NCI-H1092 (cell line): ENCODE measurements around the gene ARHGAP4.

Source experiments
- DNase-seq: peaks from one replicate; lab custom pipeline; 2025; lab: John Stamatoyannopoulos, UW

The ARHGAP4 gene

DNA sequence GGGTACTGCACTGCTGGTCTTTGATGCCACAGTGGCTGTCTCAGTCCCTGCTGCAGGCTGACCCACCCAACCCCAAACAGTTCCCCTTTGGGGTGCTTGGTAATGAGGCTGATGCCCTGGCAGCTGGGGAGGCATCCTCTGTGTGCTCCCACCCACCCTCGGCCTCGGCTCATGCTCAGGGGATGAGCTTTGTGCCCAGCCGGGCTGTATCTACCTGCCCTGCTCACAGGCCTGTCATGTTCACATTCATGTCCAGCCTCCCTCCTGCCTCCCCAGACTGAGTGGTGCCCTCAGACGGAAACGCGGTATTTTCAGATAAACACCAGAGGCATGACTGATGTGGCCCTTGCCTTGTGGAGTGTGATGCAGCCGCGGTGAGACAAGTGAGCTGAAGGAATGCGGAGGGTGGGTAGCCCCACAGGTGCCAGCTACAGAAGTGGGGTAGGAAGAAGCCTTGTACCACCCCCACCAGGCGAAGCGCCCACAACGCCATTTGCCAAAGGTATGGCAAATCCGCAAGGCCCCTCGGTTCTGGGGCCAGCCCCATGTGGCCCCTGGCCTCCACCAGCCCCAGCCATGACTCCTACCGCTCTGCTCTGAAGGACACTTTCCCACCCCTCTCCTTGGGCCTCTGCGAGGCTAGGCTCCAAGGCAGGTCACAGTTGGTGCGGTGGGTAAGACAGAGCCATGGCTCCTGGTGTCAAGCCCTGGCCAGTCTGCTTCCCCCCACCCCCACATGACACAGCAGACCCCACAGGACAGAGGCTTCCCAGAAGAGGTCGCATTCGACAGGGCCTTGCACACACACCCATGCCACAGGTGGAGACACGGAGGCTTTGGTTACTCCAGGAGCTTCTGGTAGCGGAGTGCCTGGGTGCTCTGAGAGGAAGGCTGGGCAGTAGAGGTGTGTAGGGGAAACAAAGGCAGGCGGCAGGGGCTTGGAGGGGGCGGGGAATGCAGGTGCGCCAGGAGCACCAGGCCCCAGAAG, 20.2 kb upstream of the ARHGAP4 start:
- no peak for DNase-seq

DNA sequence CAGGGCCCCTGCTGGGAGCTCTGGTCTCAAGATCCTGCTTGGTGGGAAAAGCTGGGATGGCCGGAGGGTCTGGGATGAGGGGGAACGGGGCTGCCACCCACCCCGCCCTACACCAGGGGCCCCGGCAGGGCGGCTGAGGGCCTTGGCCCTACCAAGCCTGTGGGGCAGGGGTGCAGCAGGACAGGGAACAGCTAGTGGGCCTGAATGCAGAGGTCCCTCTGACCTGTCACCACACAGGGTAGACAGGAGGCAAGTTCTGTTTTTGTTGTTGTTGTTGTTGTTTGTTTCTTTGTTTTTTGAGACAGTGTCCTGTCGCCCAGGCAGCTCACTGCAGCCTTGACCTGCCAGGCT, 18.7 kb upstream of the ARHGAP4 start:
- no peak for DNase-seq

DNA sequence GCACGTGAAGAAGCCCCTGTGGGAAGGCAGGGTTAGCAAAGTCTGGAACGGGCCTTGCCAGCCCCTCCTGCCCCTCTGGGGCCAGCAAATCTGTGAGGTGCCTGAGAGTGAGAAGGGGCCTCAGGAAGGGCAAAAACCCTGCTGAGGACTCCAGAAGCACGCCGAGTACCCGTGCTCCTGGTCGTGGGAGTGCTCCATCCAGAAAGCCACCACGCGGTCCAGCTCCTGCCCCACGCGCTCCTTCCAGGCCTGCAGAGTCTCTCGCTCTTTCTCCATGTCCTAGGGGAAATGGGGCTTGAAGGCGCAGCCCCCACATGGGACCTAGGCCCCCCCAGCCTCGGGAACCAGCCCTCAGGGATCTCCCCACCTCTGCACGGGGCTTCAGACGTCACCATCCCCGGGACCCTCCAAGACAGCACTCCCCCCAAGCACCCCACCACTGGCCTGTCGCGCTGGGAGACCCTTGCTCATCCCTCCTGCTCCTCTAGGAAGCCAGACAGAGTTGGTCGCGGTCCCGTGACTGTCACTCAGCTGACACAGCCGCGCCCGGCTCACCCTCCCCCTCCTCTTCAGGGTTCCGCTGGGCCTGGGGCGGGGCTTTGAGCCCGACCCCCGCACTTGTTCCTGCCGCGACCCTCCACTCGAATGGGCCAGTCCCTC, 18.2 kb upstream of the ARHGAP4 start, which contains the start of gene RENBP:
TSS of gene RENBP (minus strand) at position 504 of the 660 bp plus-strand sequence. CDS start at position 471, 33 bp downstream.
- DNase-seq, result no peak

DNA sequence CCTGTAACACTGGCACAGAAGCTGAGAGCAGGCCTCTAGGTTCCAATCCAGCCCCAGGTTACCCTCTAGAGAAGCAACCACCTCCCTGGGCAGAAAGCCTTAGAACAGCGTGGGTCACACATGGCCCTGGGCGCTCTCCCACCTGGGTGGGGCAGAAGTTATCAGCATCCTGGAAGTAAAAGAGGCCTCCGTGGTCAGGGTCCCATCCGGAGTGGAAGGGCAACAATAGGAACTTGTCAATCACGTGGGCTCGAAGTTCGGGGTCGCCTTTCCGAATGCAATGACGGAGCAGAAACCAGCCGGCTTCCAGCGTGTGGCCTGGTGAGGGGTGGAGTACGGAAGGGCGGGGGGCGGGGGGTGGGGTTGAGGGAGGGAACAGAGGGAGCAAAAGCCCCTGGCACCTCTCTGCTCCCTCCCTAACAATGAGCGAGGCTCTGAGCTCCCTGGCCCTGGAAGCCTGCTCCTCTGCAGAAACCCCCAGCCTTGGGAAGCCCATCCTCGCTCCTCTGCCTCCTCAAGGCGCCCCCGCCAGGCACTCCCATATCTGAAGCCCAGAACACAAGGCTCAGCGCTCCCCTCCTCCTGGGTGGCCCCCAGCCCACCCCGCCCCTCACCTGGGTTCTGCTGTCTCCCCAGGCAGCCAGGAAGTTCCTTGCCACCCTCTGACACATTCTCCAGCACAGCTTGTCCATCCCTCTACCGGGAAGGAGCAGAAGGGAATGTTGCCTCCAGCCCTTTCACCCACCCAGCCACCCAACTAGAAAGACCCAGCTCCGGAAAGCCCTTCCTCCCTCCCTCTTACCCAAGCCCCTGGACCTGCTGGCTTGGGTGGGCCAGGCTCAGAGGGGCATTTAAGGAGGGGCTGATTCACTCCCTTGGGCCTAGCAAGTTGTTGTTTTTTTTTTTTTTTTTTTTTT, 15.5 kb upstream of the ARHGAP4 start:
- DNase-seq, result no peak

DNA sequence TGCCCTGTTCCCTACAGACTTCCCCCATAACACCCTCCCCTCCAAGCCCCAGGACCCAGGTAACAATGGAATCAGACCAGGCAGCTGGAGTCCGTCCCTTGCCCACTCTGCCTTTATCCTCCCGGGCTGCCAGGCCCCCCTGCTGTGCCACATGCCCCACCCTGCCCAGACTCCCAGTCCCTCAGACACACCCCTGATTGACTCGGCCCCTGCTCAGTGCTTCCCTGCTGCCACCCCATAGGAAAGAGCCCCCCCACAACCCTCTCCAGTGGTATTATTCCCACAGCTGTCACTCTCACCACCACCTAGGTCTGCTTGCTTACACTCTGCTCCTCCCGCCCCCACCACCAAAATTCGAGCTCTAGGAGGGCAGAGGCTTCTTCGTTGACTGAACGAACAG, 13.5 kb upstream of the ARHGAP4 start:
- no peak for DNase-seq

DNA sequence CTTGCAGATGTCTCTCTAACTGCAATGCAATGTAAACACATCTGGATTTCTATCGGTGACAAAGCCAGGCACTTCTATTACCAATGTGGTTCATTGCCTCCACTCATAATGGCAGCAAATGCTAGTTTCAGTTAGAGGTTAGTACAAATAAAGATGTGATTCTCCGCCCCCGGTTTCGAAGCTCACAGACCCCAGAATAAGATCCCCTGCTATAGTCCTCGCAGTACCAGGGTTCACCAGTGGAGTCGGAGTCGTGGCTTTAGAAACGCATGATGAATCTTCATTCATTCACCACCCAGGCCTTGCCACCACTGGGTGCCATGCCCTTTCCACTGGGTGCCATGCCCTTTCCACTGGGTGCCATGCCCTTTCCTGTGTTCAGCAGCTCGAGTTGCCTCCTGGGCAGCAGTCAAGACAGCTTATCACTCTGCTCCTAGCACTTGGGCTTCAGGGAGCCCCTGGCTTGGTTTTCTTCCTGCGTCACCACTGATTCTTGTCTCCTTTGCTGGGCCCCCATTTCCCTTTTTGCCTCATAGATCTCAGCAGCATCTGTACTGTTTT, 12.2 kb upstream of the ARHGAP4 start:
- DNase-seq, result no peak

DNA sequence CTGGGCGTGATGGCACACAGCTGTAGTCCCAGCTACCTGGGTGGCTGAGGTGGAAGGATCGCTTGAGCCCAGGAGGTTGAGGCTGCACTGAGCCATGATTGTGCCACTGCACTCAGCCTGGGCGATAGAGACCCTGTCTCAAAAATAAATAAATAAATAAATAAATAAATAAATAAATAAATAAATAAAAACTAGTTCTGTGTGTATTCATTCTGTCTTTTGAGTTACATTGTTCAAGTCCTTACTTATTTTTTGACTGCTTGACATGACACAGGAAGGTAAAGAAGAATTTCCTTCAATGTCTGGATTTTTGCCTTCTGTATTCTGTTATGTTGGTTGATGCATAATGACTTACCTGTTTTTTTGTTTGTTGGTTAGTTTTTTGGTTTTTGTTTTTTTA, 11.0 kb upstream of the ARHGAP4 start:
- no peak for DNase-seq

DNA sequence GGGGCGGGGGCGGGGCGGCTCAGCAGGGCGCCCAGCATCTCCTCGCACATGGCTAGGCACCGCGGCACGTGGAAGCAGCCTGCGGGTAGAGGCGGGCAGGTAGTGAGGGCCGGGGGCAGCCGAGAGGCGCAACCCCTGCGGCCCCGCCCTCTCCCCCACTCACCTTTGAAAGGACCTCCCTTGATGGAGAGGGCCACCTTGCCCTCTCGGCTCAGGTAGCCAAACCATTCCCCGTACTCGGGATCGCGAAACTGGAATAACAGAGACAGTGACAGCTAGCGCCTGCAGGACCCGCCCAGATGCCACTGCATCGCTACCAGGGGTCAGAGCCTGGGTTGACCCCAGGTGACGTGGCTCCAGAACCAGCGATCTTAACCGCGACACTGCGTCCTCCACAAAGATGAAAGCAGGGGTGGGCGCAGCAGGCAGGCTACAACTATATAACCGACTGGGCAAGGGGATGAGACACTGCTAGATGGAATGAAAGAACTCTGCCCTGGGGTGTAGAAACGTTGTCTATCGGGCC, 9.3 kb upstream of the ARHGAP4 start:
- DNase-seq, result no peak

DNA sequence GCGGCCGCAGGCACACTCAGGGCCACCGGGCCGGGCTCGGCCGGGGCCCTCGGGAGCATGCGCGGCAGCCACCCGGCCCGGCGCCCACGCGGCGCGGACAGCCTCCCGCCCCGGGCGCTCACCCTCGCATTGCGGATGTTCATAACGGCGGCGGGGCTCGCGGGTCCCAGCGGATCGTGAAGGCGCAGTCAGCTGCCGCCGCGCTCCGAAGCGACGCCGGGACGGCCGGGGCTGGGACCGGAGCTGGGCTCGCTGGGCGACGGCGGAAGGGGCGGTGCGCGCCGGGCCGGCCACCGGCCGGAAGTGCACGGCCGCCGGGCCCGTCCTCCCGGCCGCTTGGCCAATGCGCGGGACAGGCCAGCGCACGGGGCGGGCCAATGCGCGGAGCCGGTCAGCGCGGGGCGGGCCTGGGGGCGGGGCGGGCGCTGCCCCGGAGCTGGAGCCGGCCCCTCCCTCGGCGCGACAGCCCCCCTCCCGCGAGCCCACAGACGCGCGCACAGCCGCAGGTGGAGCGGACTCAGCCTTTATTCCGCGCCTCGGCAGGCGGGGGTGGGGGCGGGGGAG, 8.8 kb upstream of the ARHGAP4 start, which contains the start of gene NAA10:
TSS of gene NAA10 (minus strand) at position 276 of the 564 bp plus-strand sequence. CDS start at position 143, 133 bp downstream.
- DNase-seq, result peak; percentile 72

DNA sequence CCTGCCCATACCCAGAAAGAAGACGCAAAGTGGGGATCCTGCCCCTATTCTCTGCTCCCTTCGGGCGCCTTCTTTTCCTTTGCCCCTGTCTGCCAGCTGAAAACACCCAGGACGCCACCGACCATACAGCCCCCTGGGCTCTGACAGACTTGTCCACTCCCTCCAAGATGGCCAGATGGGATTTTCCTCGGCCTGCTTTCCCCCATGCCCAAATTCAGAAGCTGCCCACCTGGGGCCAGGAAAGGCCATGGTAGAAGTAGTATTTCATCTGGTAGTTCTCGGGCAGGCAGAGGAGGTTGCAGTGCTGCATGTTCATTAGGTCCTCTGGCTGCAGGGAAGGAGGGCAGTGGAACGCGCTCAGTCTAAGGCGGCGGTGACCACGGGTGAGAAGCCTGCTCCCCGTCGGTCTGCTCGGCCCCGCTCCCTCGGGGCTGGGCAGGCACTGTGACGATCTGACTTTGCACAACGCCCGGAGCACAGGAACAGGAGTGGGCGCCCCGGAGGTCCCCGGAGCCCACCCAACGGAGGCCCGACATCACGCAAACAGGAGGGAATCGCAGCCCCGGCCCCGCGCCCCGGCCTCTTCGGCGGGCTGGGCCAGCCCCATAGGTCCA, 8.2 kb upstream of the ARHGAP4 start:
- DNase-seq, result no peak

DNA sequence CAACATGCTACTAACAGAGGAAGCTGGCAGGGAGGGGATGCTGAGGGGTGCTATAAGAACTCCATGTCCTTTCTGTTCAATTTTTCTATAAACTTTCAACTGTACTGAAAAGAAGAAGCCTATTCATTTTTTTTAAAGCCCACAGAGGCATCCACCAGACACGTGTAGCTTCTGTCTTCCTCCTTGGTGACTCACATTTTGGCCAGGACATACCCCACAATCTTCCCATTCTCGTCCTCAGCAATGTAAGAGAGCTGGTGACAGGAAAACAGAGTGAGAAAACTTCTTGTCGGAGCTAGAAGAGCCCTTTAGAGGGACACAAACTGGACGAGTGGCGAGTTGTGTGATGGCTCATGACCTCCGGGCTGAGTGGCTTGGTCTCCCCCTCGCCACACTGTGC, 7.7 kb upstream of the ARHGAP4 start:
- no peak for DNase-seq

DNA sequence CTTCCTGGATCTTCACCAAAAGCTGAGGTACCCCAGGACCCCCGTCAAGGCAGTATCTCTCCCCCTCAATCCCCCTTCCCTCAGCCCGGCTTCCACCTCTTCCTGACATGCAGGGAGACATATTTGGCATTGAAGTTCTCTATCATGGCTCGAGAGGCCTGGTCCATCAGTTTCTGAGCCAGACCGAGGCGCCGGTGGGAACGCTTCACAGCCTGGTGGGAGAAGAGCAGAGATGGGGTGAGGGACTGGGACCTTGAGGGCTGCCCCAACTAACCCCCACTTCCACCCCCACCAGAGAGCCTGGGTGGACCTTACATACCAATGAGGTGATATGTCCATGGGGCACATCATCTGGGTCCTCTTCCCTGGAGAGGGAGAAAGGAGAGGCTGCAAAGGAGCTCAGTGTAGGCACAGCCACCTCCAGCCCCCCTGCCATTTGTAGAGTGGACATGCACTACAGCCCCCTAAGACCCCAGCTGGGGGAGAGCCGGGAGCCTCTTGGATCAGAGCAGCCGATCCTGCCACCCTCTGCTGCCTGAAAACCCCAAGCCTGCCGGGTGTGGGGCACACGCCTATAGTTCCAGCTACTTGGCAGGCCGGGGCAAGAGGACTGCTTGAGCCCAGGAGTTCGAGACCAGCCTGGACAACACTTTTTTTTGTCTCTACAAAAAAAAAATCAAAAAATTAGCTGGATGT, 6.3 kb upstream of the ARHGAP4 start:
- no peak for DNase-seq

DNA sequence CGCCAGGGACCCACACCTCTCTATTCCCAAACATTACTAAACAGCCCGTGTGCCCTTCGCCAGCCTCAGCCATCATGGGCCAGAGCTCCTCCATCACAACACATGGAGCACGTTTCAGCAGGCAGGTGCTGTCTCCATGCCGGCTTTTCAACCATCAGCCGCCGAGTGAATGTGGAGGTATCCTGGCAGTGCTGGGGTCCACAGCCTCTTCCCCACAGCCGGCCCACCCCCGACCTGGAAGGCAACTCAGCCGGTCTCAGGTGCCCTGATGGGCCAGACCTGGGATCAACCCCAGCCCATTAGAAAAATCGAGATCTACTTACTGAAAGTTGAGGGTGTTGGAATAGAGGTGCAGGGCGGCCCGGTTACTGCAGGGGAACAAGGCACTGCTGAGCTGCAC, 5.7 kb upstream of the ARHGAP4 start:
- DNase-seq, result no peak

DNA sequence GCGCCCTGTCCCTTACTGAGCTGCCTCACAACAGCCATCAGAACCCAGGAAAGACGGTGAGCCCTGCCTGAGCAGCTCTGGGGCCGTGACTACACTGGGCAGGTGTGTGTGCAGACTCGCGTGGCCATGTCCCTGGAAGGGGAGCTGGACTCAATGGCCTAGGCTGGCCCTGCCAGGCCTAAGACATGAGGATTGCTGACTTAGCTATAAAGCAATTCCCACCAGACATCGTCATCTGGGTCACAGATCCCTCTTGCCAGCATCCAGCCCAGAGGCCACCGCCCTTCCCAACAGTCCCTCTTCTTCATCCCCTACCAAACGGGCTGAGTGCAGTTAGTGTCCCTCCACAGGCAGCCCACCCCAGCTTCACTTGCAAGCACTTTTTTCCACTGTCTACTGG, 5.1 kb upstream of the ARHGAP4 start:
- DNase-seq, result no peak

DNA sequence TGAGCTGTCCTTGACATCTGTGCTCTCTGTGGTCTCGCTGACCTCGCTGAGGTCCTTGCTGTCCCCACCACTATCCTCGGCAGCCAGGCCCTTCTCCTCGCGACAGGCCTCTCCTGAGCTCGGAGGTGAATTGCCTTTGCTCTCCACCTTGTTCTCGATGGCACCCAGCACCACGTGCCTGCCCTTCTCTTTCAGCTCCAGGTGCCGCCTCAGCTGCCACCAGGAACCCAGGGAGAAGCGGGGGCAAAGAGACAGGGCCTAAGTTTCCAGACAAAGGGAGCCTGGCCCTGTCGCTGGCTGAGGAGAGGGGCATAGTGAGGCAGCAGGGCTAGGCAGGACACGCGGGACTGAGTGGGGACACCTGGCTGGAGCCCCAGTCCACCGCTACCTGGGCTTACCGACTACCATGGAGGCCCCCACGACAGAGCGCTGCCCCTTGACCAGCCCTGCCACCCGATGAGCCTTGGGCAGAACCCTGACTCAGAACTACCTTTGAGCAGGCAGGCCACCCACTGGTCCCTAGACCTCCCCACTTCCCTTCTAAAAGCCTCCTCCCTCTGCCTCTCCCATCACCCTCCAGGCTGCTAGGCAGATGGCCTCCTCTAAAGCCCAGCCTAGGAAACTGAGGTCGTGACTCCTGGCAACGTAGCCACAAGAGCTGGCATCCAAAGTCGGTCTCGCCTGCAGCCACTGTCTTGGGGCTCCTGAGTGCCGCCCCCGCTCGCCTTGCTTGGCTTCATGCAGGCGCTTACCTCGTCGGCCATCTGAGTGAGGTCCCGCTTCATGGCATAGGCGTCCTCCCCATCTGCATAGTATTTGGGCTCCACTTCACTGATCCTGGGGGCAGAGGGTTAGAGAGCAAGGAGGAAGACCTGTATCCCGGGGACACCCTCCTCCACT, 4.2 kb upstream of the ARHGAP4 start:
- DNase-seq, result no peak

DNA sequence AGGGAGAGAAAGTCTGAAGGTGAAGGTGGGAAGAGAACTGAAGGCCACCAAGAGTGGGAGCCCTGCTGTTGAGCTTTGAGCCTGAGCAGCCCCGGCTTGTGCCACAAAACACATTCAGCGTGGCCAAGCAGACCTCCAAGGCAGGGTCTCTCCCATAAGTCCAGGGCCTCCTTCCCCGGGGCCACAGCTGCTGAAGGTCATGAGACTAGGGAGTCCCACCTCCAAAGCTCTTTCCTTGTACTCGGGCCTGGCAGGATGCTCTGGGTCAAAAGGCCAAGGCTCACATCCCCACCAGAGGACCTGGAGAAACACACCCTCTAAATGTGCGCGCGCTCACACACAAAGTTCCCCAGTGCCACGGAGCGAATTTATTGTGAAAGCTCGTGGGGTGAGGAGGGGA, 3.5 kb upstream of the ARHGAP4 start:
- DNase-seq, result no peak

DNA sequence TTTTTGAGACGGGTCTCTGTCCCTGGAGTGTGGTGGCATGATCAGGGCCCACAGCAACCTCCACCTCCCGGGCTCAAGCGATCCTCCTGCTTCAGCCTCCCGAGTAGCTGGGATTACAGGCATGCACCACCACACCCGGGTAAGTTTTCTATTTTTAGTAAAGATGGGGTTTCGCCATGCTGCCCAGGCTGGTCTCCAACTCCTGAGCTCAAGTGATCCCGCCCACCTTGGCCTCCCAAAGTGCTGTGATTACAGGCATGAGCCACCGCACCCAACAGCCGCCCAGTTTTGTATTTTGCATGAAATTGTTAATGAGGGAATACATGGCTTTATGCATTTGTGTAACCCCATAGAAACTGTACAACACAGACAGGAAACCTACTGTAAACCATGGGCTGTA, 2.8 kb upstream of the ARHGAP4 start:
- DNase-seq, result no peak

DNA sequence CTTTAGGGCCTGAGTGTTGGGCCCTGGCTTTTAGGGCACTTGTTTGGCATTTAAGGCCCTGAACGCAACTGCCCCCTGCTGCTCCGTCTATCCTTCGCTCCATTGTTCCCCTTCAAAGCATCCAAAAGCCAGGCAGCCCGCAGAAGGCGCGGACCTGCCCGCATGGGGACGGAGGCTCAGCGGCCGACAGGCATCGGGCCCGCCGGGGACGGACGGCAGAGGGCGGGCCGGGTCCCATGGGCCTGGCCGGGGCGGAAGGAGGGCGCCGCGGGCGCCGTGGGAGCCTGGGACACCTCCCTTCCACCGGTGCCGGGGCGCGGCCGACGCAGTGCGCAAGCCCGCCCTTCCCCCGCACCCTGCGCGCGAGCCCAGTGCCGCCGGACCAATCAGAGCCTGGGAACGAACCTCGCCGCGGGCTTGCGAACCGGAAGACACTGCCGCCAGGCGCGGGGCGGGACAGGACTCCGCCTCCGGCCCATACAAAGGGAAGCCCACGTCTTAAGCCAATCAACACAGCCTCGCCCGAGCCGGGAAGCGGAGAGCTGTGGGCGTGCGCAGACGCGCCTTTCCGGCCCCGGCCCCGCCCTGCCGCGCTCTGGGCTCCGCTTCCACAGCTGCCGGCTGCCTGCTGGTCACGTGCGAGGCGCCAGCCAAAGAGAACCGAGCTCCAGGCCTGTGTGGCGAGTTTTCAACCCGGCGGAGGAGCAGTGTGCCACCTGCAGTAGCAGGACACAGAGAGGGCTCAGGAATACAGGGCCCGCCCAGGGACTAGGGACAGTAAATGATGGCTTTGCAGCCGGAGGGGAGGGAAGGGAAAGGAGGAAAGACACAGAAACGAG, 2.1 kb upstream of the ARHGAP4 start:
- peak; percentile 97 for DNase-seq
